H1 (cell line): ENCODE measurements around the gene CREG2. TPM values are rescaled to one million over a fixed set of nuclear protein-coding genes. Genes with fewer than 3 reads are reported as not detected.

Experiments
- USF2 ChIP-seq: IDR thresholded peaks from 2 replicates; pipeline ENCODE4 v1.6.1; 2011; ENCODE audit warnings: low read length, improper control_type of control experiment
- polyA plus RNA-seq, 7 experiments: library from polyadenylated mRNA; depleted of rRNA in 3 of 7; stranded (reverse) in 5 of 7; unstranded in 2 of 7; fragments of >200 nt in 5 of 7; fragments of 200-250 nt in 2 of 7; gene quantifications; 1 replicate in 5 of 7; 2 replicates in 1 of 7; 4 replicates in 1 of 7; pipeline versions ENCODE4 v1.2.1 to v1.2.3, GENCODE V29; 2011 to 2013; ENCODE audit warnings: missing spikeins in 2 of 7, mixed read lengths in 2 of 7
- total RNA-seq: library from RNA; stranded (reverse); fragmentation: NEBNext Ultra II Directional; extraction: Animal tissue kit (Norgen Biotek cat#: 25700); gene quantifications from 2 replicates; pipeline ENCODE4 v1.2.1, GENCODE V29; 2021

The CREG2 gene
- total and polyA plus RNA-seq, 2 of the 8 experiments (the other 6 are each of a cell fraction or from before 2014, with no cell fraction given): 2.0 to 2.2 TPM

DNA sequence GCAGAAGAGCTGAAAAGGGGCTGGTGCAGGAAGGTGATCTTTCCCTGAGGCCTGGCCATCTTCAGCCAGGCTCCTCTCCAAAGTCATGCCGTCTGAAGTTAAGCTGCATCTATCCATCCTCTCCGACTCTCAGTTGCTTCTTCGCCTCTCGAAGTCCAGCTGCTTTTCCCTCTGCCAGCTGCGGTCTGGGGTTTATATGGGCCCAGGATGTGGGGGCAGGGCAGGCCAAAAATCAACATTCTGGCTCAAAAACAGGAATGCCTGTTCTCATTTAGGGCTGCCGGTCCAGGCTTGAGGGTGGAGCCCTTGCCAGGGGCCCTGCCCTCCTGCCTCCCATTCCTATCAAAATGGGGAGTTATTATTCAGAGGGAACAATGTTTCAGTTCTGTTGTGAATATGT is 31.2 kb downstream of the CREG2 start (continued):
- TF ChIP-seq USF2: no peak
